Activated CD4-positive, alpha-beta T cell treated with anti-CD3 and anti-CD28 coated beads for 36 hours (primary cell): ENCODE data around the gene XPNPEP3. TPM values are rescaled to one million over a fixed set of nuclear protein-coding genes. Genes with fewer than 3 reads are reported as not detected.
"Not testable (repeated sequence)": the region's sequence is repeated elsewhere in the genome, so short reads cannot be mapped to it uniquely, and the experiment has no call there.

Experiments
- ATAC-seq: fragments of 200-7000 bp; cut with Tn5 transposase; one replicate; pipeline ENCODE4 v1.10.0; 2021; ENCODE audit warnings: mild to moderate bottlenecking, moderate library complexity
- CTCF ChIA-PET: fragments of 350-600 bp; sonication (Branson Sonifier 250); formaldehyde crosslinking; loops from one replicate; lab custom pipeline; 2021; ENCODE audit warnings: antibody characterized with exemption; lab: Charles Lee
- POLR2A ChIA-PET: fragments of 350-600 bp; sonication (Branson Sonifier 250); formaldehyde crosslinking; loops from one replicate; lab custom pipeline; 2021; ENCODE audit warnings: antibody characterized with exemption, inconsistent platforms; lab: Charles Lee
- DNase-seq: peaks from one replicate; pipeline ENCODE4 v3.0.0-alpha.2; 2020
- H3K27ac Mint-ChIP-seq: one replicate; pipeline ENCODE4 v1.8.0; 2021; ENCODE audit warnings: mixed read lengths
- H3K27me3 Mint-ChIP-seq: one replicate; pipeline ENCODE4 v1.8.0; 2021; ENCODE audit warnings: mixed read lengths
- H3K36me3 Mint-ChIP-seq: one replicate; pipeline ENCODE4 v1.8.0; 2021; ENCODE audit warnings: low read depth, mixed read lengths
- H3K4me1 Mint-ChIP-seq: one replicate; pipeline ENCODE4 v1.8.0; 2021; ENCODE audit warnings: mixed read lengths
- H3K4me3 Mint-ChIP-seq: one replicate; pipeline ENCODE4 v1.8.0; 2021; ENCODE audit warnings: mild to moderate bottlenecking, moderate library complexity, mixed read lengths
- H3K9me3 Mint-ChIP-seq: one replicate; pipeline ENCODE4 v1.8.0; 2021; ENCODE audit warnings: low read depth, mixed read lengths
- intact Hi-C, 2 experiments: fragments of 100-400 bp; cut with DNase I in 1 of 2; cut with micrococcal nuclease in 1 of 2; formaldehyde crosslinking; loops; one replicate each; pipeline versions ENCODE4 v1.14.2 to v1.15.1; 2022 to 2024; cut with DNase I, micrococcal nuclease
- total RNA-seq, 2 experiments: library from RNA; stranded (reverse); gene quantifications; one replicate each; pipeline ENCODE4 v1.2.3, GENCODE V29; 2021

XPNPEP3 gene
- total RNA-seq, 2 experiments from 2014 or later, result 21.5 to 25.8 TPM

DNA sequence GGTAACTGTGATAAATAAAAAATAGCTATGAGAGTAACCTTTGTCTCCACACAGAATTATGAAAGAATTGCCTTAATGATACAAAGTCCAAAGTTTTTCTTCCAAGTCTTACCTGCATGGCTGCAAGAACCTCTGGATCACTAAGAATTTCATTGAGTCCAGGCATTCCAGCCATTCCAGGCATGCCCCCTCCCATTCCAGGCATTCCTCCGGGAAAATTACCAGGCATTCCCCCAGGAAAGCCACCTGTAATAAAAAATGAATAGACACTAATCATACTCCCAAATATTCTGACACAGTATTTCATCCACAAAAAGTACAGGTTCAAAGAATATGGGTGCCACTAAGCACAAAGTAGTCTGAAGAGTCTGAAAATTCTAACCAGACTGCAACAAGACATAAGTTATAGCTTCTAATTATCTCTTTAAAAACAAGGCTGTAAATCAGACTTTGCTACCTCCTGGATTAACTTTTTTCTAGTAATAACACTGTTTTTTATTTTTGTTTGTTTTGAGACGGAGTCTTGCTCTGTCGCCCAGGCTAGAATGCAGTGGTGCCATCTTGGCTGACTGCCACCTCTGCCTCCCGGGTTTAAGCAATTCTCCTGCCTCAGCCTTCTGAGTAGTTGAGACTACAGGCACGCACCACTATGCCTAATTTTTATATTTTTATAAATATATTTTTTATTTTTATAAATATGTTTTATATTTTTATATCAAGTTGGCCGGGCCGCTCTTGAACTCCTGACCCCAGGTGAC, 29.8 kb upstream of the XPNPEP3 start:
- Mint-ChIP-seq H3K4me1 (no peaks in the 10 kb centered on the region), H3K36me3 (peaks cover 36% of the 10 kb centered on the region), H3K27me3 (no peaks in the 10 kb centered on the region), H3K27ac (no peak overlapping the region), H3K9me3 (no peaks in the 10 kb centered on the region), H3K4me3 (no peak overlapping the region)
- ATAC-seq (no peak), DNase-seq (no peak)
- CTCF ChIA-PET, result interaction anchor here (0.7 to 0.9 kb wide), 2 partner anchors 32 to 72 kb away, joined by 3 read pairs; no protein-coding TSS in a partner anchor
- POLR2A ChIA-PET, result no interaction called here
- intact Hi-C loops, result no loop called here

DNA sequence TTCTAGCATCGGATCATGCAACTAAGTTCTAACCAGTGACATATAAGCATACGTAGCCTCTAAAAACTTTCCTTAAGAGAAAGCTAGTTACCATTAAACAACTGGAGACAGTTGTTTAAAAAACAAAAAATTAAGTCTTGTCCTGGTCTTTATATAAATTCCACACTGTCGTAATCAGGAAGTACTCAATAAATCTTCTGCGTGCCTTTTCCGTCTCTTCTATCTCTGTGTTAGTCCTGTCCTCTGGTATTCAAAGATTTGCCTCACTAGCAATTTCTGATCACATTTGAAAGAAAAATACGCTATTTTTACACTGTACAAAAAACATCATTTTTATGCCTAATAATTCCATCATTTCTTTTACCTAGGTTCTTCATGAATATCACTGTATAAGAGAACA, 27.8 kb upstream of the XPNPEP3 start:
- H3K36me3 Mint-ChIP-seq, result peaks cover 39% of the 10 kb centered on the region

DNA sequence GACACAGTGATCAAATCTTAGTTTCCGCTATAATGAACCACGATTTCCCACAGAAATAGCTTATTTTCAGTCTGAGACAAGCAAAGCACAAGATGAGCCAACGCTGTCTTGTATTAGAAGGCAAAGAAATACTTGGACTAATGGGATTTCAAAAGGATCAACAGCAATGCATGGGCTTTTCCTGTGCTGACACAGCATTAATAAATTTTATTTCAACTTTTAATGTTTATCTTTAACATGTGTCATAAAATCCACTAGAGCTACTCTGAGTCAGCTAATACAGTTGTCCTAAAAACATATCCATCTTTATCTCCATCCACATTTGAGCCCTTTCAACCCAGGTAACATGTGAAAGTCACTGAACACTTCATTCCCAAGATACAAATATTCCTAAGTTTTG, 22.3 kb upstream of the XPNPEP3 start:
- no peaks in the 10 kb centered on the region for H3K27me3 Mint-ChIP-seq
- H3K4me1 Mint-ChIP-seq, result peaks cover 7% of the 10 kb centered on the region
- peak overlapping the region; percentile 11 for H3K27ac Mint-ChIP-seq
- intact Hi-C loops, result no loop called here
- no peak overlapping the region for H3K4me3 Mint-ChIP-seq
- no peak for DNase-seq
- H3K9me3 Mint-ChIP-seq, result no peaks in the 10 kb centered on the region
- peaks cover 47% of the 10 kb centered on the region for H3K36me3 Mint-ChIP-seq
- POLR2A ChIA-PET, result interaction anchor here (0.6 kb wide), 1 partner anchor 88 kb away, joined by 3 read pairs; no protein-coding TSS in a partner anchor
- CTCF ChIA-PET, result interaction anchor here (0.6 to 1.7 kb wide), 3 partner anchors 20 to 308 kb away, joined by 3 to 5 read pairs (median 3); no protein-coding TSS in a partner anchor
- no peak for ATAC-seq

More for the DNA sequence above, 27.8 kb upstream of the XPNPEP3 start:
- Mint-ChIP-seq H3K9me3 (no peaks in the 10 kb centered on the region), H3K4me1 (no peaks in the 10 kb centered on the region), H3K27me3 (no peaks in the 10 kb centered on the region), H3K4me3 (no peak overlapping the region), H3K27ac (no peak overlapping the region)
- DNase-seq, result no peak
- POLR2A ChIA-PET, result no interaction called here
- intact Hi-C loops, result no loop called here
- no peak for ATAC-seq
- CTCF ChIA-PET, result no interaction called here

- ChIA-PET CTCF (interaction anchor here (0.7 to 1.6 kb wide), 3 partner anchors 28 to 399 kb away, joined by 3 read pairs; no protein-coding TSS in a partner anchor), POLR2A (no interaction called here)
- DNase-seq (no peak), ATAC-seq (no peak)
- H3K4me1 Mint-ChIP-seq, result peaks cover 19% of the 10 kb centered on the region
- H3K36me3 Mint-ChIP-seq, result peaks cover 51% of the 10 kb centered on the region
- H3K4me3 Mint-ChIP-seq, result no peak overlapping the region
- no peaks in the 10 kb centered on the region for H3K27me3 Mint-ChIP-seq
- intact Hi-C loops, result no loop called here
- no peaks in the 10 kb centered on the region for H3K9me3 Mint-ChIP-seq
- H3K27ac Mint-ChIP-seq, result no peak overlapping the region
These were observed 18.5 kb upstream of the XPNPEP3 start for GRCh38 chr22:40838486-40838885.

DNA sequence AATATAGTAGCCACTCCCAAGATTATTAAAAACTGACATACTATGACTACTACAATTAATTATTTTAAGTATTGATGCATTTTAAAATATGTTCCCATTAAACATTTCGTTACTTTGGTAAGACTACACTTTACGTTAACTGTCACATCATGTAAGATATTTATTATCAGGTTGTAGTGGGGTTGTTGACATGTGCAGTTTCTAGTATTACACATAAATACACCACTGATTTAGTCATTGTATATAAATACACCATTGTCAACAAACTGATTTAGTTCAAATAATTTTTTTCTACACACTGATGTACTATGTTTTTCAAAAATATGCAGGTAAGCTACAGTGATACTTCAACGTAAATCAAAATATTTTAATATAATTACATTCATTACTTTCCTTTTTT, 12.0 kb upstream of the XPNPEP3 start:
- H3K9me3 Mint-ChIP-seq, result no peaks in the 10 kb centered on the region
- no peak overlapping the region for H3K4me3 Mint-ChIP-seq
- H3K4me1 Mint-ChIP-seq, result peaks cover 16% of the 10 kb centered on the region
- intact Hi-C loops, result no loop called here
- H3K27me3 Mint-ChIP-seq, result no peaks in the 10 kb centered on the region
- ATAC-seq (no peak), DNase-seq (no peak)
- no peak overlapping the region for H3K27ac Mint-ChIP-seq
- H3K36me3 Mint-ChIP-seq, result peaks cover 53% of the 10 kb centered on the region
- ChIA-PET POLR2A (no interaction called here), CTCF (no interaction called here)

GRCh38 chr22:40845816-40846215, 11.1 kb upstream of the XPNPEP3 start:
- POLR2A ChIA-PET, H3K9me3 Mint-ChIP-seq, H3K4me3 Mint-ChIP-seq, DNase-seq, intact Hi-C loops, H3K27ac Mint-ChIP-seq, H3K27me3 Mint-ChIP-seq, ATAC-seq: not testable (repeated sequence)
- Mint-ChIP-seq H3K4me1 (peaks cover 22% of the 10 kb centered on the region), H3K36me3 (peaks cover 51% of the 10 kb centered on the region)
- CTCF ChIA-PET, result interaction anchor here (1.0 kb wide), 1 partner anchor 11 kb away, joined by 4 read pairs; the partner anchor contains the start of gene XPNPEP3

GRCh38 chr22:40853333-40853732, 3.6 kb upstream of the XPNPEP3 start:
- intact Hi-C loops, result no loop called here
- Mint-ChIP-seq H3K4me3 (peak overlapping the region; percentile 97), H3K27me3 (no peaks in the 10 kb centered on the region), H3K27ac (peak overlapping the region; percentile 39), H3K36me3 (peaks cover 34% of the 10 kb centered on the region), H3K9me3 (no peaks in the 10 kb centered on the region), H3K4me1 (peaks cover 53% of the 10 kb centered on the region)
- DNase-seq, result no peak
- CTCF ChIA-PET, result interaction anchor here (0.6 to 1.2 kb wide), 4 partner anchors 12 to 652 kb away, joined by 3 to 7 read pairs (median 4); no protein-coding TSS in a partner anchor
- no peak for ATAC-seq
- POLR2A ChIA-PET, result interaction anchor here (0.7 to 0.9 kb wide), 2 partner anchors 23 to 46 kb away, joined by 3 to 4 read pairs; no protein-coding TSS in a partner anchor

GRCh38 chr22:40853961-40854360, 3.0 kb upstream of the XPNPEP3 start:
- H3K36me3 Mint-ChIP-seq, result peaks cover 34% of the 10 kb centered on the region
- no peak for DNase-seq
- no peaks in the 10 kb centered on the region for H3K27me3 Mint-ChIP-seq
- POLR2A ChIA-PET, result interaction anchor here (0.9 kb wide), 1 partner anchor 45 kb away, joined by 4 read pairs; no protein-coding TSS in a partner anchor
- CTCF ChIA-PET, result interaction anchor here (0.6 to 1.3 kb wide), 6 partner anchors 19 to 651 kb away, joined by 3 to 5 read pairs (median 4); no protein-coding TSS in a partner anchor
- H3K27ac Mint-ChIP-seq, result peak overlapping the region; percentile 57
- no peaks in the 10 kb centered on the region for H3K9me3 Mint-ChIP-seq
- intact Hi-C loops, result no loop called here
- peaks cover 58% of the 10 kb centered on the region for H3K4me1 Mint-ChIP-seq
- peak overlapping the region; percentile 97 for H3K4me3 Mint-ChIP-seq
- no peak for ATAC-seq

DNA sequence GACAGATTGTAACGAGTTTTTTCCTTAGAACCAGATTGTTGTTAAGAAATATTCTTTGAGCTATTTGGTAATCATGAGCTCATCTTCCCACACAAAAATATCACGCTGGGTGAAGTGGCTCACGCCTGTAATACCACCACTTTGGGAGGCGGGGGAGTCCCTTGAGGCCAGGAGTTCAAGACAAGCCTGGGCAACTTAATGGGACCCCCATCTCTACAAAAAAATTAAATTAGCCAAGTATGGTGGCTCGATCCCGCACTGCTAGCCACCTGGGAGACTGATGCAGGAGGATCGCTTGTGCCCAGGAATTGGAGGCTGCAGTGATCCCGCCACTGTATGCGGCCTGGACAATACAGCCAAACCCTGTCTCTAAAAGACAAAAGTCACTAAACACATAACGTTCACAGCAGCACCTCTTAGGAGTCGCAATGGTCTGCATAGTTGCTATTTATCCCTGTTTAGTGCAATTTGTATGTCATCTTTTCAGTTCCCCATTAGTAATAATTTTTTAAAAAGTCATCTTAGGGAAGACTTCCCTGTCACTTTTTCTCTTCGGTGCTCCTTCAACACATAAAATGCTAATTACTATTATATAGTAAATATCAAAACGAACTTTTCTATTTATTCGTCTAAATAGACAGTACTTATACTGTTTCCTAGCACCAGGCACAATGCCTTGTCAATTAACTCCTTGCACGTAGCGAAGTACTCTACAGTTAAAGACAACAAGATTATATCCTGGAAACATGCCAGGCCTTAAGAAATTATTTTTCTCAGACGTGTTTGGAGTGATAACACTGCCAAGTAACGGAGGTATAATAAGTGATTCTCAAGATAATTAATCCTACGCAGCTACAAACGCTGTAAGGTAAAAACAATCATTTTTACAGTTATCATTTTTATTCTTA, 1.6 kb upstream of the XPNPEP3 start:
- intact Hi-C loops, result loop anchor here in 1 of 2 experiments (5.0 kb wide), 4 partner anchors 42 to 612 kb away; partner anchors contain the start of genes ACO2, EP300, PHF5A and TOB2
- CTCF ChIA-PET, result interaction anchor here (0.7 to 2.2 kb wide), 6 partner anchors 12 to 172 kb away, joined by 3 to 11 read pairs (median 3); no protein-coding TSS in a partner anchor

DNA sequence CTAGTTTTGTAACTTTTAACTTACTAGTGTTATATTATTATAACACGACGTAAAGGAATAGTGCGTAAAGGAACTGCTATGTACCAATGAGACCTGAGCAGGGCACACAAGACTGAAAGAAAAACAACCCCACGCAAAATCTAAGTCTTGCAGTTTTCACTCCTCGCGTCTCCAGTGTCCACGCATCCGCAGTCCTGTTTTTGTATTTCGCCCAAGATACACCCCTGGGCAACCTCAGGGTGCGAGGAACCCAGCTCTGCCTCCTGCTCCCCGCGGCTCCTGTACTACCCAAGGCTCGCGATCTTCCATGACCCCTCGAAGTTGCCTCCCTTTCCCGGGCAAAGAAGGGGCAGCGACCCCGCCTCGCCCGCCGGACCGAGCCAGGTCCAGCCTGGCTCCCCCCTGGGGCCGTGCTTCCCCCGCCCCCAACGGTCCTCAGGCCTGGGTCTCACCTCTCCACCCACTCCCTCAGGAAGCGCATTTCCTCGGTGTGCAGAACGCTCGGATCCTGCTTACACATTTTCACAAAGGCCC, 902 bp upstream of the XPNPEP3 start:
- Mint-ChIP-seq H3K27me3 (no peaks in the 10 kb centered on the region), H3K4me1 (peaks cover 59% of the 10 kb centered on the region), H3K36me3 (peaks cover 30% of the 10 kb centered on the region), H3K9me3 (no peaks in the 10 kb centered on the region), H3K4me3 (peak overlapping the region; percentile 97), H3K27ac (peak overlapping the region; percentile 99)
- intact Hi-C loops, result loop anchor here (1.0 to 5.0 kb wide), 16 partner anchors 37 to 765 kb away; partner anchors contain the start of genes RBX1 (in 2 of the 2), SLC25A17 (in 2 of the 2), ACO2 (in 1 of the 2) and DESI1 (in 1 of the 2)
- POLR2A ChIA-PET, result interaction anchor here (0.6 to 1.3 kb wide), 5 partner anchors 11 to 734 kb away, joined by 3 to 5 read pairs (median 3); partner anchors contain the start of genes PMM1 and TNRC6B
- CTCF ChIA-PET, result interaction anchor here (1.5 to 2.2 kb wide), 4 partner anchors 36 to 173 kb away, joined by 3 to 11 read pairs (median 6); partner anchors contain the start of gene SLC25A17
- peak; percentile 53 for DNase-seq
- ATAC-seq, result peak; percentile 14

More for the DNA sequence above, 1.6 kb upstream of the XPNPEP3 start:
- POLR2A ChIA-PET, result interaction anchor here (0.6 to 0.7 kb wide), 3 partner anchors 251 to 731 kb away, joined by 3 to 5 read pairs (median 3); partner anchors contain the start of gene PHF5A
- ATAC-seq (no peak), DNase-seq (peak; percentile 37)
- peak overlapping the region; percentile 97 for H3K4me3 Mint-ChIP-seq
- no peaks in the 10 kb centered on the region for H3K27me3 Mint-ChIP-seq
- H3K4me1 Mint-ChIP-seq, result peaks cover 59% of the 10 kb centered on the region
- peaks cover 28% of the 10 kb centered on the region for H3K36me3 Mint-ChIP-seq
- peak overlapping the region; percentile 79 for H3K27ac Mint-ChIP-seq
- H3K9me3 Mint-ChIP-seq, result no peaks in the 10 kb centered on the region
